ENCODE results near the gene FN3KRP.

DNA sequence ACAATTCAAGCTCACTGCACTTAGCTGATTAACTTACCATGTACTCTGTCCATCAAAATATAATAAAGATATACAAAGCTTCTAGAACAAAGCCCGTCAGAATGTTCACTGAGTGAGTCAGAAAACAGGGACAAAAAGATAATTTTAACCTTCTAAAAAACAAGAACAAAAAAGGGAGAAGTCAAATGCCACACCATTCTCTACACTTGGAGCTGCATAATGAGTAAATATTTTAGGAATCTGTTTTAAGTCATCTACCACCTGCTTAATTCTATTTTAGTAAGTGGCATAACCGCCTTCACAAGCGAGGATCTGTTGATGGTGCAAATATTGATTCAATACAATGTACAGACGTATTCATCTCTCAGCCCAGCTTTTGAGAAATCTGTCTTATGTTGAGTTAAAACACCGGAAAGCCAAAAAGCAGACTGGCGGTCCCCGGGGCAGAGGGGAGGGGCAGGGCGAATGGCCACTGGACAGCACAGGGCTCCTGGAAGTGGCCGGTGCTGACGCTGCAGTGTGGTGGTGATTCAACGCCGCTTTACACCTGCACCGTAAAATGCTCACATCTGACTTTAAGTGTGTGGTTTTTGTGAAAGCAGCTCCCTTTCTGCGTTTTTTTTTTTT, 38.1 kb upstream of the FN3KRP start:
- TF ChIP-seq POLR2AphosphoS5 (IDR thresholded peaks at IDR 0.05; ENCODE audit: low read depth, low read length), result no peak
- TF ChIP-seq, protein P1, sequence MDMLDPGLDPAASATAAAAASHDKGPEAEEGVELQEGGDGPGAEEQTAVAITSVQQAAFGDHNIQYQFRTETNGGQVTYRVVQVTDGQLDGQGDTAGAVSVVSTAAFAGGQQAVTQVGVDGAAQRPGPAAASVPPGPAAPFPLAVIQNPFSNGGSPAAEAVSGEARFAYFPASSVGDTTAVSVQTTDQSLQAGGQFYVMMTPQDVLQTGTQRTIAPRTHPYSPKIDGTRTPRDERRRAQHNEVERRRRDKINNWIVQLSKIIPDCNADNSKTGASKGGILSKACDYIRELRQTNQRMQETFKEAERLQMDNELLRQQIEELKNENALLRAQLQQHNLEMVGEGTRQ (IDR thresholded peaks at IDR 0.05; ENCODE audit: borderline replicate concordance, low read depth, low read length), result no peak
- TF ChIP-seq, protein P2, sequence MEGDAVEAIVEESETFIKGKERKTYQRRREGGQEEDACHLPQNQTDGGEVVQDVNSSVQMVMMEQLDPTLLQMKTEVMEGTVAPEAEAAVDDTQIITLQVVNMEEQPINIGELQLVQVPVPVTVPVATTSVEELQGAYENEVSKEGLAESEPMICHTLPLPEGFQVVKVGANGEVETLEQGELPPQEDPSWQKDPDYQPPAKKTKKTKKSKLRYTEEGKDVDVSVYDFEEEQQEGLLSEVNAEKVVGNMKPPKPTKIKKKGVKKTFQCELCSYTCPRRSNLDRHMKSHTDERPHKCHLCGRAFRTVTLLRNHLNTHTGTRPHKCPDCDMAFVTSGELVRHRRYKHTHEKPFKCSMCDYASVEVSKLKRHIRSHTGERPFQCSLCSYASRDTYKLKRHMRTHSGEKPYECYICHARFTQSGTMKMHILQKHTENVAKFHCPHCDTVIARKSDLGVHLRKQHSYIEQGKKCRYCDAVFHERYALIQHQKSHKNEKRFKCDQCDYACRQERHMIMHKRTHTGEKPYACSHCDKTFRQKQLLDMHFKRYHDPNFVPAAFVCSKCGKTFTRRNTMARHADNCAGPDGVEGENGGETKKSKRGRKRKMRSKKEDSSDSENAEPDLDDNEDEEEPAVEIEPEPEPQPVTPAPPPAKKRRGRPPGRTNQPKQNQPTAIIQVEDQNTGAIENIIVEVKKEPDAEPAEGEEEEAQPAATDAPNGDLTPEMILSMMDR (IDR thresholded peaks at IDR 0.05), result no peak
- TF ChIP-seq, protein P3, sequence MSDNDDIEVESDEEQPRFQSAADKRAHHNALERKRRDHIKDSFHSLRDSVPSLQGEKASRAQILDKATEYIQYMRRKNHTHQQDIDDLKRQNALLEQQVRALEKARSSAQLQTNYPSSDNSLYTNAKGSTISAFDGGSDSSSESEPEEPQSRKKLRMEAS (IDR thresholded peaks at IDR 0.05; ENCODE audit: low read depth), result no peak
- TF ChIP-seq, protein P4, sequence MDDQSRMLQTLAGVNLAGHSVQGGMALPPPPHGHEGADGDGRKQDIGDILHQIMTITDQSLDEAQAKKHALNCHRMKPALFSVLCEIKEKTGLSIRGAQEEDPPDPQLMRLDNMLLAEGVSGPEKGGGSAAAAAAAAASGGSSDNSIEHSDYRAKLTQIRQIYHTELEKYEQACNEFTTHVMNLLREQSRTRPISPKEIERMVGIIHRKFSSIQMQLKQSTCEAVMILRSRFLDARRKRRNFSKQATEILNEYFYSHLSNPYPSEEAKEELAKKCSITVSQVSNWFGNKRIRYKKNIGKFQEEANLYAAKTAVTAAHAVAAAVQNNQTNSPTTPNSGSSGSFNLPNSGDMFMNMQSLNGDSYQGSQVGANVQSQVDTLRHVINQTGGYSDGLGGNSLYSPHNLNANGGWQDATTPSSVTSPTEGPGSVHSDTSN (IDR thresholded peaks at IDR 0.05), result no peak
- TF ChIP-seq YY1 (IDR thresholded peaks at IDR 0.05; ENCODE audit: low read depth), result no peak

All from SK-N-SH (cell line).